NCI-H69 (cell line): ENCODE measurements around the gene VOPP1.
"Not testable (repeated sequence)": the region's sequence is repeated elsewhere in the genome, so short reads cannot be mapped to it uniquely, and the experiment has no call there.

Experiments used
- DNase-seq: peaks from one replicate; lab custom pipeline; 2025; lab: John Stamatoyannopoulos, UW

VOPP1 gene

DNA sequence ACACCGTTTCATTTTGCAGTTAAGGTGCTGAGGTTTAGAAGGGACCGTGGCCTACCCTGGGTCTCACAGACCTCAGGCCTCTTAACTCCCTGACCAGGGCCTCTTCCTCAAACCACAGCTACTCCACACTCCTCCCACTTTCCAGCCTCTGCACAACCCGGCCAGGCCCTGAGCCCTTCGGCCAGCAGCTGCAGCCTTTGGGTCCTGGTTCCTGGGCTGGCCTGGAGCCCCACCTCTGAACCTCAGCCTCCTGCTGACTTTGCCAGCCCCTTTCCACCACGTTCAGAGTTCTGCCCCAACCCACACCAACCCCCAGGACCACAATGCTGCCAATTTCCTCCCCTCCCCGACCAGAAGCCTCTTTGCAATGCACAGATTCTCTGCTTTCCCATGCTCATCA, 84.1 kb downstream of the VOPP1 start:
- DNase-seq, result no peak

DNA sequence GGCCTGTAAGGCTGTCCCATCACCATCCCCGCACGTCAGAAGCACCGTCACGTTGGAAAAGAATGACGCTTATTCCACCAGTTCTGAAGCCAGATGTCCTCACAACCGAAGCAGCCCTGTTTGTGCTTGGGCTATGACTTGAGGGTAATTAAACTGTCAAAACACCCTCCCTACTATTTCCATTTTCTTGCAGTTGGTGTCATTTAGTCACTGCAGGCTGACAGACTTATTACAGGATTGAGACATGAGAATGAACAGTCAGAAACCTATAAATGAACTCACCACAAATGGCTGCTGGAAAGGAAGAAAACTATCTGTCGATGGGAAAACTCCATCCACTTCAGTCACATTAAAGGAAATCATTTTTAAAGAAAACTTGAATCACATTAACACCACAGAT, 85.3 kb downstream of the VOPP1 start:
- no peak for DNase-seq

- DNase-seq, result no peak
Measured at GRCh38 chr7:55486192-55486590, 86.1 kb downstream of the VOPP1 start.

- DNase-seq, result no peak
Measured at GRCh38 chr7:55485501-55486191, 86.7 kb downstream of the VOPP1 start.

- no peak for DNase-seq
Measured at GRCh38 chr7:55484834-55485233, 87.5 kb downstream of the VOPP1 start.

DNA sequence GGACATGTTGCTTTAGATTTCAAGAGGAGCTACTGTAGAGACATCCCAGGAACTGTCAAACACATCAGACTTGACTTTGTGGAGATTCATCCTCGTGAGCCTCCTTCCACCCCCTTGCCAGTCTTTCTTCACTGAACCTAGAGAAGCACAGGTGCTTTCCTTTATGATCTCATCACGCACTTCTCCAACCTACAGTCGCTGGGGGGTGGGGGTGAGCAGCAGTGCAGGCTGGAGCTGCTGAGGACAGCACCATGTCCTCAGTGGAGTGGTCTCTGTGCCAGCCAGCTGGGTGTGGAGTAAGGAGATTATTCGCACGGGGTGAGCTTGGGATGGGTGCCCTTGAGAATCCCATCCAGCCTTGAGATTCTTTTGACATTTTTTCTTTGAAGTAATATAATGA, 88.1 kb downstream of the VOPP1 start:
- no peak for DNase-seq

- DNase-seq, result no peak
Measured at GRCh38 chr7:55483046-55483445, 89.3 kb downstream of the VOPP1 start.

DNA sequence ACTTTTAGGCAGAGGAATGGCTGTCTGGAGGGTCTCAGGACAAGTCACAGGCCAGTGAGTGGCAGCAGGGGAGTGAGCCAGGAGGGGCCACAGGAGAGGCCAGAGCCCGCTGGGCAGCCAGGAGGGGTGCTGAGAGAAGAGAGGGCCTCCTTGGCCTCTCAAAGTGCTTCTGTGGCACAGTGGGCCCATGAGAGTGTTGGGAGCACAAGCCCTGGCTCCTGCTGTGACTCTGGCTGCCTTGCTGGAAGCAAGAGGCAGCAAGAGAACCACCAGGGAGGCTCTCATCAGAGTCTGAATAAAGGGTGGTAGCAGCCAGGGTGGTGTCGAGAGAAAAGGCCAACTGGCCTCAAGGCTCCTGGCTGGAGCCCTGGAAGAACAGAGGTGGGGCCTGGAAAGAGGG, 91.1 kb downstream of the VOPP1 start:
- no peak for DNase-seq

- no peak for DNase-seq
Measured at GRCh38 chr7:55478700-55479099, 93.6 kb downstream of the VOPP1 start.

GRCh38 chr7:55477781-55478374, 94.4 kb downstream of the VOPP1 start:
- no peak for DNase-seq

DNA sequence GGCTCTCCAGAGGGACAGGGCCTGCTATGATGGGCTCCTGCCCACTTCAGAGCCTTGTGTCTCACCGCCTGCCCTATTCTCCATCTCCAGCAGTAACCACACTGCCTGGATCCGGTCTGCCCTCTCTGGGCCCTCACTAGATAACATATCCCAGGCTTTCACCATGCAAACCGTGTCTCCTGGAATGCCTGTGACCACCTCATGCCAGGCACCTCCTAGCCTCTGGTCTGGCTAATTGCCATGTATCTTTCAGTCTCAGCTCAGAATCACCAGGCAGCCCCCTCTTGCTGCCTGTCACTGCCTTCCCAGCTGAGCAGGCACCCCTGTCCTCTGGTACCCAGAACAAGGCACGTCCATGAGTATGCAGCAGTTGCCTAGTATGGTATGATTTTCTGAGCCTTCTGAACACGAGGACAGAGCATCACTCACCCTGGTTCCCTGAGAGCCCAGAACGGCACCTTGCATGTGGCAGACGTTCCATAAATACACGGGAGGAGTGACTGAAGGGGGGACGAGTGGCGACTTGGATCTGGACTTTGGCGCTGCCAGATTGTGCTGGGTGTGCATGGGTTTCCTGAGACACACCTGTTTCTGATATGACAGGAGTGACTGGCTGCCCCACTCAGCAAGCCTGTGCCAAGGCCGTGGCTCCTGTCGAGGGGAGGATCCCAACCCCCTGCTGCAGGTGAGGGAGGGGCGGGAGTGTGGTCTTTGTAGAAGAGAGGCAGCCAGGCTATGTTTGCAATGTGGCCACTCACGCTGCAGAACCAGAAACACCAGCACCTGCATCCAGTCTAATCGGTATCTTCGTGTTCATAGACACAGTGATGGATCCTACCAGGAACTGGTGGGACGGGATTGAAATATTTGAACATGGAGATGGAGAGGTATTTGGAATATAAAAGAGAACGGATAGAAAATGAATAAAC, 95.2 kb downstream of the VOPP1 start:
- DNase-seq, result peak; percentile 8

DNA sequence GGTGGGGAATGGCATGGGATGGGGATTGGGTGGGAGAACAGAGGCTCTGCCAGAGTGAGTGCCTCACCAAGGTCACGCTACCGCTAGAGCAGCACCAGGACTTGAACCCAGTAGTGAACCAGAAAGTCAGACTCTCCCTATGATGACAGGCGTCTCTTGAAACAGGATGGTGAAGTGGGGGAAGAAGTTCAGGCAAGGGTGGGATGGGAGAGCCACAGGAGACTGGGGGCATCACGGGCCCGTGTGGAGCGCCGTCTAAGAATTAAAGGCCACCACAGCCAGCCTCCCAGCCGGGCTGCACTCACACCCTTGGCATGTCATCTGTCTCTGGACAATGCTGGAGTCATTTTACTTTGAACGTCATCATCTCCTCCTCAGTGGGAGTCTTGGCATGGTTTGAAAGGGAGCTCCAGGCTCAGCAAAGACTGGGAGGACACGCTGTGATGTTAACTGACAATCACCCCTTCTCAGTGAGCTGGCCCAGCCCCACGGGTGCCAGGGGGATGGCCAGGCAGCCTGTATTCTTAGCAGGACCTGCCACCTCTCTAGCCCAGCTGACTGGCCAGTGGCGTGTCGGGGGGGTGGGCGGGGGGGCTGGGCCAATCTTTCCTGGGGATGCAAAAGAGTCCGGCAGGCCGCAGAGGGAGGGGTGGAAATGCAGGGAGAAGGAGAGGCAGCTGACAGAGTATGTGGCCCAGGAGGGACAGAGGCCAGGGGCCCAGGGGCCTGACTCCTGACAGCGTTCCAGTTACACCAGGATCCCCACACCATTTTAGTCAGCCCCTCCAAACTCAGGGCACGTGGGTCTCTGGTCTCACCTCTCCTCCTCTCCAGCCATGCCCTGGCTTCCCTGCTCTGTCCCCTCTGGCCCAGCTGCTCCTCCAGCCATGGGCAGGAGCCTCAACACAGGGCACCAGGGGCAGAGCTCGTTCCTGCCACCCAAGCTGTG, 96.2 kb downstream of the VOPP1 start:
- DNase-seq, result peak; percentile 84

- no peak for DNase-seq
Measured at GRCh38 chr7:55474944-55475854, 97.1 kb downstream of the VOPP1 start.

DNA sequence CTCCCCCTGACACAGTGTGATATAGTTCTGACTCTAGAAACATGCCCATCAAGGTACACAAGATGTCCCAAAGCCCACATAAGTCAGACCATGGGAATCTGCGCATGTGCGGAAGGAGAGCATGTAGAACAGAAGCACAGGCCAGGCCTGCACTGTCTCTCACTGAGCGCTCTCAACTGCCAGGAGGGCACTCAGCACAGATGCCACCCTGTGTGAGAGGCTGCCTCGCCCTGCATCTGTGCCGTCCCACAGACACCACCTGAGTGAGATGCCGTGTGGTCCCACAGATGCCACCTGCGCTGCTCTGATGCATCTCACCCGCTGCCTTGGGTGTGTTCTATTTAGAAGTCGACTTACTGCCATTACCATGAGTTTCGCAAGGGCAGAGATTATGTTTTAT, 98.4 kb downstream of the VOPP1 start:
- no peak for DNase-seq

DNA sequence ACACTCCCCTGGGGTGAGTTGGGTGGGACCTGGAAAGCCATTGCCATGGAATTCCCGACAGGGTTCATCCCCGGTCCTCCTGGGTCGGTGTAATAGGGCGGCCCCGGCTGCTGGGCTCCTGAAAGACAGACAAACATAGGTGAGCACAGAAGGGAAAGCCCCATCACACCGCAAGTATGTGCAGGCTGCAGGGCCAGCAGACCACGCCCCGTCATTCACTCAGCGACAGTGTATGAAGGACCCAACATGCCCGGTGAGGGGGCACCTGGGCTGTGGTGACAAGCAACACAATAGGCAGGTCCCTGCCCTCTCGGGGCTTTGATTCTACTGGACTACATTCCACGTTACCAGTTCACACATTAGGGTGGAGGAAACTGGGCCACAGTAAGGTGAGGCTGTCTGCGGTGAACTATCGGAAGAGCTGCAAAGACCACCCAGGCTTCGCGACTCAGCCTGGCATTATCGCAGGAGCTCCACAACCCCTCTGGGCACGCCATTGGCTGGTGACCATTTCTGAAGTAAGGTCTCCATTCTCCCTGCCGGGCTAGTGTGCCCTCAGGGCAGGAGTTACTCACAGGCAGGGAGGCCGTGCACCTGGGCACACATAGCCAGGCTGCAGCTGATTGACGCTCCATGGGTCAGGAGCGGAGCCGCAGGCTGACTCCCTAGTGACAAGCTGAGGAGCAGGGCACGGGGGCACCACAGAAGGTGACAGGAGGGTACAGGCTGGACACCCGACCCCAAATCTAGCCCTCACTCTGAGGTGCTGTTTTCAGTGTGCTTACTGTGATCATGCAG, 99.2 kb downstream of the VOPP1 start:
- DNase-seq, result peak; percentile 31

DNA sequence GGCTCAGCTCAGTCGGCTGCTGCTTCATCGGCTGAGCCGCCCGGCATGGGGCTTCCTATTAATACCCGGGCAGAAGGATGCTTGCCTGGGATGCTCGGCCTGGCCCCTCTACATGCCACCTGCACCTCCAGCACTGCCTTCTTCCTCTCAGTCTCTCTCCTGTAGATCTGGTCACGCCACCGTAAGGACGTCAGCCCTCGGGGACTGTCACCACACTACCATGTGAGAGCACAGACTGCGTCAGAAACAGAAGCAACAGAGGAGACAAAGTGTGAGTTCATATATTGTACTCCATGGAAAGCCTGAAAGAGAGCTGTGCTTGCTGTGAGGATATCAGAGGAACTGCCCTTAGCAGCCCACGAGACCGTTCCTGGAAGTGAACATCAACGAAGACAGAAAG, 99.9 kb downstream of the VOPP1 start:
- not testable (repeated sequence) for DNase-seq

GRCh38 chr7:55471594-55471993, 100.7 kb downstream of the VOPP1 start:
- not testable (repeated sequence) for DNase-seq

- no peak for DNase-seq
Measured at GRCh38 chr7:55470261-55470660, 102.0 kb downstream of the VOPP1 start.

DNA sequence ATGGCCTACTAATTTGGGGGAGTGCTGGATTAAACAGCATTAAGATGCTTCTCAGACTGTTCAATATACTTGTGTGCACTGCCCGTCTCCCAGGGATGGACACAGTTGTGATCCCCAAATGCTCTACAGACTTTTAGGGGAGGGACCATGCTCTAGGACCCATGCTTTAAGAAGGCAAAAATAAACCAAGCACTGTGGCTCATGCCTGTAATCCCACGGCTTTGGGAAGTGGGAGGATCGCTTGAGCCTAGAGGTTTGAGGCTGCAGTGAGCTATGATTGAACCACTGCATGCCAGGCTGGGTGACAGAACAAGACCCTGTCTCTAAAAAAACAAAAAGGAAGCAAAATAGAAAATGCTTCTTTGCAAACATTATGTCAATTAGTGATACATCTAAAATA, 102.6 kb downstream of the VOPP1 start:
- no peak for DNase-seq

DNA sequence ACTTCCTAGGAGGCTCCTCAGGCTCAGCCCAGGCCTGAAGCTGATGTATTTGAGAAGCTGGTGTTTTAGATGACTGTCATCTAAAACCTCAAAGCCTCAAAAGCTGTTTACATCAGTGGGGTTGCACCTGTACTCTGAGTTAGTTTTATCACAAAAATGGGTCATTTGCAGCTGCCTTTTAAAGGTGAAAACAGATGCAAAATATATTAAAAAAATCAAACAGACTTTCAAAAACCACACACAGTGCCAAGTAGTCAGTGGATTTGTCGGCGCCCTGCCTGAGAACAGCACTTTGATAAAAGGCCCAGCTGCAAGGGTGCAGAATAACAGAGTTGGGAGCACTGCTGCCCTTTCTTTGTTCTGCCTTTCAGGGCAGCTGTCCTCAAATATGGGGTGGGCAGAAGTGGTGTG, 103.0 kb downstream of the VOPP1 start:
- no peak for DNase-seq
